Stimulated activated CD4-positive, alpha-beta T cell treated with anti-CD3 and anti-CD28 coated beads, Interleukin-4, amount 100 ng/mL, for 48 hours (primary cell): Measurements from ENCODE around the gene HES5.

Experiments used
- DNase-seq, 2 donors: peaks; one replicate each; pipeline ENCODE4 v3.0.0-alpha.2; 2020; ENCODE audit warnings: low read depth in 2 of 2

Gene HES5

DNA sequence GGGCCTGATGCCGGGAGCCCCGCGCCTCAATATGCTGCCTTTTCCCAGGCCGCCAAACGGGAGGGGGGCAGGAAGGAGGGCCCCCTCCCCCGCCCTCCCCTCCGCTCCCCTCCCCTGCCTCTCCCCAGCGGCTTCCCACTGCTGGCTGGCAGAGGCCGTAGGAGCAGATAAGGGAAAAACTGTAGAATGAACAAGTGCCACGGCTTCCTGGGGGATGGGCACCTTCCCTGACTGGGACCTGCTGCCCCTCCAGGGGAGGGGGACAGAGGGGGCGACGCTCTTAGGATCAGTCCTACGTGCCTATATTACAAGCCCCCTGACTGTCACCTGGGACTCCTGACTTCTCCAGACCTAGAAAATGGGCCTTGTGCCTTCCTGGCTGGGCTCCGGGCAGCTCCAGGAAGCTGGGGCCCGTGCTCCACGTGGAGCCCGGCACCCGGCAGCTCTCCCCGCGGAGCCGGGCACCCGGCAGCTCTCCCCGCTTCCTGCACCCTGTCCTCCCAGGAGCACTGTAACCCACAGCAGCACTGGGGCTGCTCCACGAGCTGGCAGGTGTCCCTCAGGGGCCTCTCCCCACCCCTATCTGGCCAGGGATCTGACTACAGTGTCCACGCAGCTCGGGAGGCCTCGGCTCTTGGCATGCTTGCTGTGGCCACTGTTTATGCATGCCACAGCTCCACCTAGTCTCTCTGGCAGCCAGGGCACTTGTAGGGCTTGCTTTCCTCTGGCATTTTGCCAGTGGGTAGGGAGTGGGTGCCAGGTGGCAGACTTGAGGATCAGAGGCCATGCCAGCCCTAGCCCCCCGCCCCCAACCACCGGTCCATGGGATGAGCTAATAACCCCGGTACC, 674 bp upstream of the HES5 start:
- no peak for DNase-seq

DNA sequence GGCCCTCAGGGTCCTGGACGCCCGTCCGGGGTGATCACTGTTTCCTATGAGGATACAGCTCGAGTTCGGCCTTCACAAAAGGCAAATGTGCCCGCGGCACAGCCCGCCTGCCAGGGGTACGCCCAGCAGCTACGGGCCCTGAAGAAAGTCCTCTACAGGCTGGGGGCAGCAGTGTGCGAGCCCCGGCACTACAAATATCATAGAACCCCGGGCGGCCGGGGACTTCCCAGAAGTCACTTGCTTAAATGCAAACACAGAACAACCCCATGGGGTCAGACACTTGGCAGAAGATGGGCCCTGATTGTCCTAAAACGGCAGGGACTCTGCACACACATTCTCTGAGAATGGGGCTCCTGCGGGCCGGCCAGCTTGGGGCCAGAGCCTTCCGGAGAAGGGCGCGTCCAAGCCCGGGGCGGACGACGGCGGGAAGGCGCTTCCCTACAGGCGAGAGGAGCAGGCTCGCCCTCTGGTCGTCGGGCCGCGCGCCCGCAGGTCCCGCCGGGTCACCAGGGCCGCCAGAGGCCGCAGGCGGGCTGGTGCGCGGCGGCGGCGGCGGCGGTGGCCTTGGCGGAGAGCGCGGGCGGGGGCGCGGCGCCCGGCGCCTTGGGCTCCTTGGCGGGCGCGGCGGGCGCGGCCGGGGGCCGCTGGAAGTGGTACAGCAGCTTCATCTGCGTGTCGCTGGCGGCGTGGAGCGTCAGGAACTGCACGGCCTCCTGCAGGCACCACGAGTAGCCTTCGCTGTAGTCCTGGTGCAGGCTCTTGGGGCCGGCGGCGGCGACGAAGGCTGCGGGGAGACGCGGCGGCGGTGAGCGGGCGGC, 888 bp downstream of the HES5 start:
- DNase-seq: no peak

DNA sequence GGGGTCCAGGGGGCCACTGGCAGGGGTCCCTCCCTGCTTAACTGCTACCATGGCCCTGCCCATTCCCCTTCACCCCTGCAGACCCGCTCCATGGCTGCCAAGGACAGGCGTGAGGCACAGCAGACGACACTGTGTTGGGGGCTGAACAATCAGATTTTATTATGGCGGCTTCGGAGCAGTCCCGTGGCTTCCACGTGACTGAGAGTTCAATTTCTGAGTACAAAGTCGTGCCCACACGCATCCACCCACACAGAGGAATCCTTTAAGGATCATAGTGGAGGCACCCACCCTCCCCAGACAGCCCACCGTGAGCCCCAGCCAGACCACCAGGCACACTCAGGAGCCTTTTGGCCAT, 1.5 kb downstream of the HES5 start:
- no peak for DNase-seq

DNA sequence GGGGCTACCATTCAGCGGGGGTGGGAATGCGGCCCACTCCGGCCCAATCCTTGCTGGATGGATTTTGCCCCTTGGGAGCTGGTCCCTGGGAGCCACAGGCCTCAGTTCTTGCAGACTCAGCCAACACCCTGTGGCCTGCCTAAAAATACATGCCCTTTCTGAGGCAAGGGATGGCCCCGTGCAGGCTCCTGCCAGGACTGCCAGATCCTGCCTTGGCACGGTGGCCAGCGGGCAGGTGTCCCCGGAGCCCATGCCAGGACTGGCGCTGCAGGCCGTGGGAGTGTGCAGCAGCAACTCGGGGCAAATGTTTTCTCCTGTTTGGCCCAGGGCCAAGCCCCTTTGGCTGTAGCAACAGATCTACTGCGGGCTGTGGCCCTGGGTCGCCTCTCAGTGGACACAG, 2.0 kb downstream of the HES5 start:
- no peak for DNase-seq

DNA sequence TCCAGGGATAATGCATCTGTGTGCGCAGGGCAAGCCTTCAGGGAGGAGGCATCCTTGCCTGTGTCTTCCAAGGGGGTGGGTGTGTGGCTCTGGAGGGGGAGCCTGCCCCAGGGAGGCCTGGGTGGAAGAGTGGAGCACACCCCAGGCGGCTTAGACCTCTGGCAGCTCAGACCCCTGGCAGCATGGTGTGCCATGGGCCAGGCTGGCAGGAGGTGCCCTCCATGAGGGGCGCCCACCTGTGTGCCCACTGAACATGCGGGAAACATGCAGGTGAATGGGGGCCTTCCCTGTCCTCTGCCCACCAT, 2.6 kb downstream of the HES5 start:
- no peak for DNase-seq

DNA sequence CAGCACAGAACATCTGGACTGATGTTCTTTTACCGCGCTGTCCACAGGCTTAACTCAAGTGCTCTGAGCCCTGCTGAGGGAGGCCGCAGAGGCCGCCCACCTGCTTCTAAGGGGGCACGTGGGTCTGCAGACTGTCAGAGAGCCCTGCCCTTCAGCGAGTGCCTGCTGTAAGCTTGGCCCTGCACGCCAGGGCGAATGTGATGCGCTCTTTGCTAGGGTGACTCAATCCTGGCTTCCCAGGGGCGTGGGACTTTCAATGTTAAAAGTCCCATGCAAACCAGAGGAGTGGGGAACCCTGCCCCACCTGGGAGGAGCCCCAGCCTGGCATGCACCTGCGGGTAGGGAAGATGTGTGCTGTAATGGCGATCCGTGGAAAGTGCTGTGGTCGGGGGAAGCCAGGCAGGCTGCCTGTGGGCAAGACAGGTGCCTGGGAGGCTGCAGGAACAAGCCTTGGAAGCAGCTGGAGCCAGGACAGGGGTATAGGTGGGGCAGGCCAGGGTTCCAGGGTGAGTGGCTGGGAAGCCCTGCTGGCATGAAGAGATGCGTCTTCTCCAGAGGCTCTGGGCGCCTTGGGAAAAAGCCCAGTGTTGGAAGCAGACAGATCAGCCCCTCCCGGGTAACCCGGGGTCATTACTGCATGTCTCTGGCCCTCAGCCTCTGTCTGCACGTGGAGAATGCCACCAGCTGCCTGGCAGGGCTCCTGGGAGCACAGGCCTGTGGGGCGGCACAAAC, 3.1 kb downstream of the HES5 start:
- peak; percentile 58 to 63 for DNase-seq

DNA sequence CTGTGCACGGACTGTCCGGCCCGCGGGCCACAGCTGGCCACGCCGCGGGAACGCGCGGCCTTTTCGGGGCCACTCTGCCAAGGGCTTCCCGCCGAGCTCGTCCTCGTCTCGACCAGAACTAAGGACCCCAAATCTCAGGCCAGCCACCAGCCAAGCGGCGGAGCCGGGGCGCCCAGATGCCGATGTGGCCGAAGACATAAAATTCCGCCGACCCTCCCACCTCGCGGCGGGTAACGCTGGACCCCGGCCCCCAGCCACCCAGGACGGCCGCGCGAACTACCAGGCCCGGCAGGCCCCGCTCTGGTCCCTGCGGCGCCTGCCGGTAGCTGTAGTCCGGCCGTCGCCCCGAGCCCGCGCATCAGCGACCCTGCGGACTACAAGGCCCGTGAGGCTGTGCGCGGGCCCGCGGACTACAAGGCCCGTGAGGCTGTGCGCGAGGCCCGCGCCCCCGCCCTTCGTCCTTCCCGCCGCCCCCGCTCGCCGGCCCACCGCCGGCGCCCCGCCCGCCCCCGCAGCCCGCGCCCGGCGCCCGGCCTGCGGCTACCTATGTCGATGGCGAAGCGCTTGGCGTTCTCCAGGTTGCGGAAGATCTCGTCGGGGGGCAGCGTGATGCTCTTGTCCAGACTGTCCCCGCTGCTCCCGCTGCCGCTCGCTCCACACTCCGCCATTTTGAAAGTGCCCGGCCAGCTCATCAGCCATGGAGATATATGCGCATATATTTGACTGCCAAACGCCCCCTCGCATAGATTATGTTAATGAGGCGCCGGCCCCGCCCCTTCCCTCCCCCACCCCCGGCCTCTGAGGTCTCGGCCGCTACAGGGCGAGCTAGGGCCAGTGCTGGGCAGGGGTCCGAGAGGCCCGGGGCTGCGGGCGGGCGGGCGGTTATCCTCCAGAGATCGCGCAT, 3.9 kb downstream of the HES5 start, which contains the start of gene PANK4:
TSS of gene PANK4 (minus strand) at position 677 of the 904 bp plus-strand sequence. CDS start at position 668, 9 bp downstream.
- DNase-seq: peak; percentile 82 to 86

DNA sequence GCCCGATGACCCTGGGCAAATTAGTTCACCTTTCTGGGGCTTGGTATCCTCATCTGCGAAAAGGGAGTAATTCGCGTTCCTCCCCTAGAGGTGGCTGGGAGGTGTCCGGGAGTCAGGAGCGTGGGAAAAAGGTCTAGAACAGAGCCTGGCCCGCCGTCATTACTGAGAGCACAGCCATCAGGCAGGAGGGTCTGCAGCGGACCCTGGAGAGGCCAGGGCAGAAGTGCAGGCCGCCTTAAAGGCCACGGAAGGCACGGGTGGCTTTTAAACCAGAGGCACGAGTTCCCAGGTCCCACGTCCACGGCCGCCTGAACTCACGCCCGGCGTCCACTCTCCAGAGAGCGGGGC, 4.5 kb downstream of the HES5 start:
- no peak for DNase-seq

DNA sequence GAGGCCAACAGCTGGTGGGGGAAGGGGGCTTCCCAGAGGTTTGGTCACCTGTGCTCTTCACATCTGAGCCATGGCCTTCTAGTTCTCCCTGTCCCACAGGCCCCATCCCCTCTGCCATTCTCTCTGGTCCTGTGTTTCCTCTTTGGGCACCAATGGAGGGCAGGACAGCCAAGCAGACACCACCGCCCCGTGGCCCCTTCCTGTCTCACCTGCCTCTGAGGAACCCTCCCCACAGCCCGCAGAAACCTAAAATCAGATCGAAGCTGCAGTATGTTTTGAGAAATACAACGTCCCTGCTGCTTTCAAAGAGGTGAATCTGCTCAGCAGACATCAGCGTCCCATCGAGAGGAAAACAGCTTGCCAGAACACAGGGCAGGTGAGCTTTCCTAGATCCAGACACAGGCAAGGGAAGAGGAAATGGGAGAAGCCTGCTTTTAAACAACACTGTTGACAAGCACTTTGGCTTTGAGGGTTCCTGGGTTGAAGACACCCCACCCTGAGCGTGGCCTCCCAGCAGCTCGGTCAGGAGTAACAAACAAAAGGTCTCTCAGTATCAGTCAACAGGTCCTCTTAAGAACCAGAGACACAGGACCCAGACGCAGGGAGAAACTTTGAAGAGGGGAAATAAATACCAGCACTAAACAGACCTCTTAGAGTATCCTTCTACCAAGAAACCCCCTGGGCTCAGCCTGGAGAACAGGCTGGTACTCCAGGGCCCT, 6.0 kb downstream of the HES5 start:
- no peak for DNase-seq

DNA sequence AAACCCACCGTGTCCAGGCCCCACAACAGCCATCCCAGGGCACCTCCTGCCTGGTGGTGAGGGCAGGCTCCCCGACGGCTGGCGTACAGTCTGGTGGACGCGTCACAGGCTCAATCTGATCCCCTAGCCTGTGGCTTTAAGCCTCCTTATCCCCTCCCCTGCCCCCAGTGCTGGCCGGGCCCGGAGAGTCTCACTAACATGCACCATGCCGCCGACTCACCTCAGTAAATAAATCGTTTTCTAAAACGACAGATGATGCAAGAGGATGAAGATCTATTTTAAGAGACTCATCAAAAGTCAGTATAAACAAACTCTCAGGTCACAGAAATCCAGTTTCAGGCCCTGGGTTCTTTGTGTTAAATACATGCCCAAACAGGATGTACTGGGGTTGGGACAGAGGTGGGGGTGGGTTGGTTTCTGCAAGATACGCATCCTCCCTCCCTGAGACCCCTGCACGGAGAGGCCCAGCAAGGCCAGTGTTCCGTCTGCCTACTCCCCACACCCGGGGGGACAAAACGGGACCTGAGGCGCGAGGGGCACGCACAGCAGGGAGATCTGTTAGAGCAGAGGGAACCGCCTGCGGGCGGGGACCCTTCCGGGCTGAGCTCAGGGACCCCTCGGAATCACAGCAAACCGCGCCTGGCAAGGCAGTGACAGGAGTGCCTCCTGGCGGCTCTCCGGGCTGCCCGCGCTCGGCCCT, 6.7 kb downstream of the HES5 start:
- DNase-seq: no peak

DNA sequence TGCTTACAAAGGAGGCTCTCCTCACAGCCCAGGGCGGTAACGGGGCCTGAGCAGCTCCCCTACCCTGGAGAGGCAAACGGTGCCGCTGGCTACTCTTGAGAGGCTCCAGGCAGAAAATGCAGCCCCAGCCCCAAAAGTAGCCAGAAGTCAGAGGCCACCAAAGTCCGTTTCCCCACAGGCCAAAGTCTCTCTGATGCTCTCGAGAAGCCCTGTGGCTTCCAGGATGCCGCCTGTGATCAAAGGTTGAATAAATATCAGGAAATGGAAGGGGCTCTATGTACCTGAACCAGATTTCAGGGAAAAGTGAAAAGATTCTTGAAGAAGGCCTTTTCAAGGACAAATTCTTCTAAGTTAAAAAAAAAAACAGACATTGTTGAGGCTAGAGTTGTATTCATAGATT, 7.8 kb downstream of the HES5 start:
- no peak for DNase-seq

DNA sequence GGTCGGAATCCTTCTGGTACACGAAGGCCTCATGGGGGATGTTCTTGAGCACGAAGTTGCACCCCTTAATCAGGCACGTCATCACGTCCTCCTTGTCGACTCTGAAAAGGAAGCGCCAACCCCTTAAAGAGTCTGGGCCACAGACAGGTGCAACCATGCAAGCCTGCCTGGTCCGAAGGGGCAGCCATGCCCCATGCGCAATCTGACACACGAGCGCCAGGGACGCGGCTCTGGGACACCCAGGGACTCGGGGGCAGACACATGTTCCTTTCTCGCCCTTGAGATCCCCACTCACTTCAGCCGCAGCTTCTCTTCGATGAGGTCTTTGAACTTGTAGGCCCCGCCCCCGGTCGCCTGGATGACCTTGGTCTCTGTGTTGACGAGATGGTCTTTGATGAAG, 9.3 kb downstream of the HES5 start:
- DNase-seq: no peak

DNA sequence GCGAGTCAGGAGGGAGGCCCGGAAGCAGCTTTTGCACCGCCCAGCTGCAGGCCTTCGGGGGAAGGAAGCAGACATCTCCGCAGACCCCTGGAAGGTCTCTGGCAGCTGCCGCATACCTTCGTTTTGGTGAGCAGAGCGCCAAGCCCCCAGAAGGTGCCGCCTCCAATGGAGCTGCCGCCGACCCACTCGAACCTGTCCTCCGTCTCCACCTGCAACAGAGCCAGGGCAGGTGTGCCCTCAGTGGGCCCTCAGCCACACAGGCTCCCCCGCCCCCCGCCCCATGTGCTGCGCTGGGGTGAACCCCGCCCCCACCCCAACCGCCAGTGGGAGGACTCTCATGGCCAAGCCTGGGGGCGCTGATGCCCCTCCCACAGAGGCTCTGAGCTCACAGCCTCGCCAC, 9.9 kb downstream of the HES5 start:
- DNase-seq: no peak

DNA sequence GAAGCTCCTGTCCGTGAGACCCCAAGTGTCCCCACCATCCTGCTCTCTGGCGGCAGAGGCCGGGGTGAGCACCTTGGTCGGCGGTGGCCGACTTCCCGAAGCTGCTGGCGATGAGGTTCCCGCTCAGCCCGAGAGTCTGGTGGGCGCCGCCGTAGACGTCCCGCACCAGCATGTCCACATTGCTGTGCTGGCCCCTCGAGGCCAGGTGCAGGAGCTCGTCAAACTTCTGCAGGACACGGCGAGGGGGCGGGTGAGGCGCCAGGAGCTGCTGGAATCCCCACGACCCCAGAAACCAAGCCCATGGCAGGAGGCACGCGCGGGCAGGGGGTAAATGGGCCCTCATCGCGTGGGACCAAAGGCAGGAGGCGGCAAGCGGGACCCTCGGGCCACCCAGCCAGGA, 10.3 kb downstream of the HES5 start:
- no peak for DNase-seq

DNA sequence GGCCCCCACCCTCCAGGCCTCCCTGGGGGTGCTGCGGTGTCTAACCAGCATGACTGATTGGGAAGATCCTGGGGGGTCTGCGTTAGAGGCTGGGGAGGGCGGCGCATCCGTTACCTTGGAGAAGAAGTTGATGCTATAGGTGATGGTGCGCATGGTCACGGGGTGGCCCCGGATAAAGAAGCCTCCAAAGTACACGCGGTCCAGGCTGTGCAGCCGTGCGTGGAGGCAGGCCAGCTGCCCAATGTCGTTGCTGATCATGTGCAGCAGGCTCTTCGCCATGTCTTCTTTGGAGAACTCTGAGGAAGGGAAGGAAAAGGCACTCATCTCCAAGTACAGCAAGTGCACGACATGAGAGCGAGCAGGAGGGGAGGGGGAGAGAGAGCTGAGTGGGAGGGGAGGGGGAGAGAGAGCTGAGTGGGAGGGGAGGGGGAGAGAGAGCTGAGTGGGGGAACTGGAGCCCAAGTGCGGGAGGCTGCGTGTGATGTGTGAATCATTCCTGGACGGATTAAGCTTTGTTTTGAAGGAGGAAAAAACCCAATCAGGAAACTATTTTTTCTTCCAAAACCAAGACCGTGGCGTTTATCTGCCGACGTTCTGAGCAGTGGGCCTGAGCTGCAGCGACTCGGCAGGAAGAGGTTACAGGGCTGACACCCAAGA, 10.9 kb downstream of the HES5 start:
- DNase-seq: no peak

DNA sequence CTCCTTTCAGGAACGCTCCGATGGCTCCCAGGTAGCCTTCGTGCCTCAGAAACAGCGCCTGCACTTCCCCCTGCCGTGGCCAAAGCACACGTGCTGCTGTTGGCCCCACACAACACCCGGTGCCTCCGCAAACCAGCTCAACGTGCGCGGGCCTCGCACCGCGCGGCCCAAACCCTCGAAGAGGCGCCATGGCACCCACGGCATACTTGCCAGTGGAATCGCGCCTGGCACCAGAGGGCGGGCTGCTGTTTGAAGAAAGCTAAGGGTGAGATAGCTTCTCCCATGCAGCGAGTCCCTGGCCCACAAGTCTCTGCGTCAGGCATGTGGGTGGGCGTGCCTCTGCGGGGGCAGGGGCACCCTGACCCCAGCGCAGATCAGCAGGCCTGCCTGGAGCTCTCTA, 11.5 kb downstream of the HES5 start:
- no peak for DNase-seq

DNA sequence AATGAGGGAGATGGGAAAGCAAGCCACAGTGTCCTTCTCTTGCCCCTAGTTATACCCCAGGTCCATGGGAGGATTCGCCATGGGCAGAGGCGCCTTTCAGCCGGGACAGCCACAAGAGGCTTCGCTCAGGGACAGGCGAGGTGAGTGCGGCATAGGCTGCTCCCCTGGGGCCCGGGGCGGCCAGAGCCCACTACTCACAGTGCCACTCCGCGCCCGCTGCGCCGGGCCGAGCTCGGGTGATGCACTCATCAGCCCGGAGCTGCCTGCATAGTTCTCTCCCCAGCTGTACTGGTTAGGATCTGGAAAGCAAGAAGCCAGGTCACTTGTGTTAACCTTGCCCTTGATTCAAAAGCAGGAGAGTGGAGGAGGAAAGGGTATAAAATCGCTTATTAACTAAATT, 12.1 kb downstream of the HES5 start:
- no peak for DNase-seq

DNA sequence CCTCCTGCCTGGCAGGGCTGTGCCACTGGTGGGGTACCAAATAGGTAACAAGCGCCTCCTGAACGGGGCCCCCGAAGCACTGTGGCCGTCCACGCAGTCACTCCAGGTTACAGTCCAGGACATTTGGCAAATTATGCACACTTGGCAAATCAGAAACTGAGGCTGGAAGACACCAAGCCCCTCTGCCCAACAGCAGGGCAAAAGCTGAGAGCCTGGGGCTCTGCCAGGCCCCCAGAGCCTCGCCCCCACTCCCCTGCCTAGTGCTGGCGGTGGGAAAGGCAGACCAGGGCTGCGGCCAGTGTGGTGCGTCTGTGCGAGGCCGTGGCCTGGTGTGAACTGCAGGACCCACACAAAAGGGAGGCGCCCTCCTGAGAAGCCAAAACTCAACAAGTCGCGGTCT, 13.1 kb downstream of the HES5 start:
- no peak for DNase-seq

DNA sequence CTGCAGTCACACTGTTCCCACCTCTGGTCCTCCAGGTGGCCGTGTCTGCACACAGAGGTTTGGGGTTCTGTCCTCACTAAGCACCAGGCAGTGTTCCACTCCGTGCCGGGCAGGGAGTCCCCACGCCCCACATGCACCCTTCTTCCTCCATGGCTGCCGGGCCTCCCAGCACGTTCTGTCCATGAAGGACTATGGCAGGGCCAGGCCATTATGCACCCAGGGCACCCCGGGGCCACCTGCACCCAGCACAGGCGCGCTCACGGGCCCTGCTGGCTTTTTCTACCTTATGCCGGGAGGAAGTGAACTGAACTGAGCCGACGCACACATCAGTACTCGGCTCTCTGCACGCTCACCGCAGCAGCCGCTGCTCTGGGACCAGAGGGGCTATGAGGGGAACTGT, 13.9 kb downstream of the HES5 start:
- no peak for DNase-seq

DNA sequence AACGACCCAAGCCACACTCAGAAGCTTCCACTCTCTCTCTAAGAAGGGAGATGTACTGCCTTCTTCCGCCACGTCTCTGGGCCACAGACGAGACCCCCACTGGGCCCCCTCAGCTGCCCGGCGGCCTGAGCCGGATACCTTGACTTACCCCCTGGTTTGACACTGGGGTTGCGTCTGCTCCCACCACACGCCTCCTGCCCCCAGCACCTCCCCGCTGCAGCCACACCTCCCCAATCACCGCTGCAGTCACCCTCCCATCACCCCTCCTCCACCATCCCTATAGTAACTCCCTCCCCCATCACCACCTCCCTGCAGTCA, 14.3 kb downstream of the HES5 start:
- DNase-seq: no peak
